ENCODE measurements around the gene LRRC49.
"Not testable (repeated sequence)": the region's sequence is repeated elsewhere in the genome, so short reads cannot be mapped to it uniquely, and the experiment has no call there.

Gene LRRC49

GRCh38 chr15:71008250-71008870 is 115.7 kb downstream of the LRRC49 start:
- Histone ChIP-seq H3K27ac (ENCODE audit: low read length) (no peak overlapping the region), H3K9ac (ENCODE audit: low read length) (no peak overlapping the region), H3K27me3 (ENCODE audit: control insufficient read depth, insufficient read depth, low read length) (no peaks in the 10 kb centered on the region), H3K36me3 (ENCODE audit: control insufficient read depth, low read depth, low read length) (no peaks in the 10 kb centered on the region), H3K4me1 (ENCODE audit: control insufficient read depth, low read depth, low read length) (no peaks in the 10 kb centered on the region), H3K9me3 (ENCODE audit: control insufficient read depth, low read depth, low read length) (no peaks in the 10 kb centered on the region), H3K4me3 (ENCODE audit: low read length) (no peak overlapping the region)

GRCh38 chr15:71010472-71010871 is 117.8 kb downstream of the LRRC49 start:
- no peak overlapping the region for H3K4me3 ChIP-seq (ENCODE audit: low read length)
- H3K4me1 ChIP-seq (ENCODE audit: control insufficient read depth, low read depth, low read length): no peaks in the 10 kb centered on the region
- H3K27me3 ChIP-seq (ENCODE audit: control insufficient read depth, insufficient read depth, low read length): no peaks in the 10 kb centered on the region
- no peak overlapping the region for H3K27ac ChIP-seq (ENCODE audit: low read length)
- no peak overlapping the region for H3K9ac ChIP-seq (ENCODE audit: low read length)
- H3K9me3 ChIP-seq (ENCODE audit: control insufficient read depth, low read depth, low read length): no peaks in the 10 kb centered on the region
- no peaks in the 10 kb centered on the region for H3K36me3 ChIP-seq (ENCODE audit: control insufficient read depth, low read depth, low read length)

- no peaks in the 10 kb centered on the region for H3K27me3 ChIP-seq (ENCODE audit: control insufficient read depth, insufficient read depth, low read length)
These were observed 118.4 kb downstream of the LRRC49 start for GRCh38 chr15:71010997-71011396.

GRCh38 chr15:71011503-71012155 is 119.0 kb downstream of the LRRC49 start:
- Histone ChIP-seq H3K9ac (ENCODE audit: low read length) (no peak overlapping the region), H3K4me3 (ENCODE audit: low read length) (no peak overlapping the region), H3K36me3 (ENCODE audit: control insufficient read depth, low read depth, low read length) (no peaks in the 10 kb centered on the region), H3K9me3 (ENCODE audit: control insufficient read depth, low read depth, low read length) (no peaks in the 10 kb centered on the region), H3K4me1 (ENCODE audit: control insufficient read depth, low read depth, low read length) (no peaks in the 10 kb centered on the region), H3K27ac (ENCODE audit: low read length) (no peak overlapping the region), H3K27me3 (ENCODE audit: control insufficient read depth, insufficient read depth, low read length) (no peaks in the 10 kb centered on the region)

More at GRCh38 chr15:71010997-71011396, 118.4 kb downstream of the LRRC49 start:
- H3K9me3 ChIP-seq (ENCODE audit: control insufficient read depth, low read depth, low read length): no peaks in the 10 kb centered on the region
- H3K36me3 ChIP-seq (ENCODE audit: control insufficient read depth, low read depth, low read length): no peaks in the 10 kb centered on the region
- no peak overlapping the region for H3K4me3 ChIP-seq (ENCODE audit: low read length)
- H3K27ac ChIP-seq (ENCODE audit: low read length): no peak overlapping the region
- H3K9ac ChIP-seq (ENCODE audit: low read length): no peak overlapping the region
- H3K4me1 ChIP-seq (ENCODE audit: control insufficient read depth, low read depth, low read length): no peaks in the 10 kb centered on the region

GRCh38 chr15:71013446-71013845 is 120.8 kb downstream of the LRRC49 start:
- H3K9ac ChIP-seq (ENCODE audit: low read length): no peak overlapping the region
- H3K9me3 ChIP-seq (ENCODE audit: control insufficient read depth, low read depth, low read length): no peaks in the 10 kb centered on the region
- H3K27ac ChIP-seq (ENCODE audit: low read length): no peak overlapping the region
- H3K4me3 ChIP-seq (ENCODE audit: low read length): no peak overlapping the region
- no peaks in the 10 kb centered on the region for H3K27me3 ChIP-seq (ENCODE audit: control insufficient read depth, insufficient read depth, low read length)
- no peaks in the 10 kb centered on the region for H3K36me3 ChIP-seq (ENCODE audit: control insufficient read depth, low read depth, low read length)
- H3K4me1 ChIP-seq (ENCODE audit: control insufficient read depth, low read depth, low read length): no peaks in the 10 kb centered on the region

GRCh38 chr15:71015342-71015741 is 122.7 kb downstream of the LRRC49 start:
- H3K27me3 ChIP-seq (ENCODE audit: control insufficient read depth, insufficient read depth, low read length): no peaks in the 10 kb centered on the region
- H3K9me3 ChIP-seq (ENCODE audit: control insufficient read depth, low read depth, low read length): no peaks in the 10 kb centered on the region
- H3K4me3 ChIP-seq (ENCODE audit: low read length): no peak overlapping the region
- H3K9ac ChIP-seq (ENCODE audit: low read length): no peak overlapping the region
- no peak overlapping the region for H3K27ac ChIP-seq (ENCODE audit: low read length)
- no peaks in the 10 kb centered on the region for H3K4me1 ChIP-seq (ENCODE audit: control insufficient read depth, low read depth, low read length)
- no peaks in the 10 kb centered on the region for H3K36me3 ChIP-seq (ENCODE audit: control insufficient read depth, low read depth, low read length)

GRCh38 chr15:71031232-71031631 is 138.6 kb downstream of the LRRC49 start:
- not testable (repeated sequence) for H3K4me1 ChIP-seq (ENCODE audit: control insufficient read depth, low read depth, low read length); H3K9ac ChIP-seq (ENCODE audit: low read length); H3K27ac ChIP-seq (ENCODE audit: low read length); H3K9me3 ChIP-seq (ENCODE audit: control insufficient read depth, low read depth, low read length); H3K4me3 ChIP-seq (ENCODE audit: low read length); H3K36me3 ChIP-seq (ENCODE audit: control insufficient read depth, low read depth, low read length); H3K27me3 ChIP-seq (ENCODE audit: control insufficient read depth, insufficient read depth, low read length)

- not testable (repeated sequence) for H3K36me3 ChIP-seq (ENCODE audit: control insufficient read depth, low read depth, low read length); H3K4me1 ChIP-seq (ENCODE audit: control insufficient read depth, low read depth, low read length); H3K27ac ChIP-seq (ENCODE audit: low read length); H3K27me3 ChIP-seq (ENCODE audit: control insufficient read depth, insufficient read depth, low read length); H3K9ac ChIP-seq (ENCODE audit: low read length); H3K9me3 ChIP-seq (ENCODE audit: control insufficient read depth, low read depth, low read length); H3K4me3 ChIP-seq (ENCODE audit: low read length)
These were observed 142.9 kb downstream of the LRRC49 start for GRCh38 chr15:71035478-71035877.

- Histone ChIP-seq H3K9me3 (ENCODE audit: control insufficient read depth, low read depth, low read length) (no peaks in the 10 kb centered on the region), H3K27me3 (ENCODE audit: control insufficient read depth, insufficient read depth, low read length) (no peaks in the 10 kb centered on the region), H3K4me3 (ENCODE audit: low read length) (no peak overlapping the region), H3K27ac (ENCODE audit: low read length) (no peak overlapping the region), H3K36me3 (ENCODE audit: control insufficient read depth, low read depth, low read length) (no peaks in the 10 kb centered on the region), H3K4me1 (ENCODE audit: control insufficient read depth, low read depth, low read length) (peaks cover 5% of the 10 kb centered on the region), H3K9ac (ENCODE audit: low read length) (no peak overlapping the region)
These were observed 149.8 kb downstream of the LRRC49 start for GRCh38 chr15:71042356-71042922.

GRCh38 chr15:71043373-71043772 is 150.7 kb downstream of the LRRC49 start:
- H3K27me3 ChIP-seq (ENCODE audit: control insufficient read depth, insufficient read depth, low read length): no peaks in the 10 kb centered on the region
- H3K9me3 ChIP-seq (ENCODE audit: control insufficient read depth, low read depth, low read length): no peaks in the 10 kb centered on the region
- no peak overlapping the region for H3K4me3 ChIP-seq (ENCODE audit: low read length)
- no peaks in the 10 kb centered on the region for H3K4me1 ChIP-seq (ENCODE audit: control insufficient read depth, low read depth, low read length)
- H3K27ac ChIP-seq (ENCODE audit: low read length): no peak overlapping the region
- H3K9ac ChIP-seq (ENCODE audit: low read length): no peak overlapping the region
- no peaks in the 10 kb centered on the region for H3K36me3 ChIP-seq (ENCODE audit: control insufficient read depth, low read depth, low read length)

- Histone ChIP-seq H3K36me3 (ENCODE audit: control insufficient read depth, low read depth, low read length) (no peaks in the 10 kb centered on the region), H3K27me3 (ENCODE audit: control insufficient read depth, insufficient read depth, low read length) (no peaks in the 10 kb centered on the region), H3K4me3 (ENCODE audit: low read length) (no peak overlapping the region), H3K4me1 (ENCODE audit: control insufficient read depth, low read depth, low read length) (no peaks in the 10 kb centered on the region), H3K9ac (ENCODE audit: low read length) (no peak overlapping the region), H3K27ac (ENCODE audit: low read length) (no peak overlapping the region), H3K9me3 (ENCODE audit: control insufficient read depth, low read depth, low read length) (no peaks in the 10 kb centered on the region)
These were observed 151.4 kb downstream of the LRRC49 start for GRCh38 chr15:71044006-71044405.

- H3K36me3 ChIP-seq (ENCODE audit: control insufficient read depth, low read depth, low read length); H3K9ac ChIP-seq (ENCODE audit: low read length); H3K27me3 ChIP-seq (ENCODE audit: control insufficient read depth, insufficient read depth, low read length); H3K9me3 ChIP-seq (ENCODE audit: control insufficient read depth, low read depth, low read length); H3K4me3 ChIP-seq (ENCODE audit: low read length); H3K27ac ChIP-seq (ENCODE audit: low read length): not testable (repeated sequence)
- H3K4me1 ChIP-seq (ENCODE audit: control insufficient read depth, low read depth, low read length): peaks cover 11% of the 10 kb centered on the region
These were observed 153.5 kb downstream of the LRRC49 start for GRCh38 chr15:71046146-71046545.

Measured in iPS-18a (cell line).